COLO829 (cell line): Measurements from ENCODE around the gene PRDX3.
A peak's percentile ranks its signal among the peaks of the same experiment; 100 is the strongest.

Experiments
- DNase-seq: peaks from one replicate; pipeline ENCODE4 v3.0.0; 2012; ENCODE audit warnings: low spot score

PRDX3 gene

GRCh38 chr10:119178372-119179119 lies at the start of gene PRDX3:
Gene PRDX3, minus strand, starts transcription at chr10:119178812. Its CDS starts 22 bp downstream, at chr10:119178790.
- DNase-seq = peak; percentile 54

- DNase-seq = no peak
Observed at GRCh38 chr10:119227825-119228224, 49.2 kb upstream of the PRDX3 start.

- DNase-seq = no peak
Observed at GRCh38 chr10:119225083-119225658, 46.6 kb upstream of the PRDX3 start.

GRCh38 chr10:119222966-119223386 lies 44.4 kb upstream of the PRDX3 start:
- no peak for DNase-seq

GRCh38 chr10:119222537-119222936 lies 43.9 kb upstream of the PRDX3 start:
- DNase-seq = no peak

- no peak for DNase-seq
Observed at GRCh38 chr10:119221666-119222065, 43.1 kb upstream of the PRDX3 start.

- no peak for DNase-seq
Observed at GRCh38 chr10:119221201-119221600, 42.6 kb upstream of the PRDX3 start.

GRCh38 chr10:119219871-119220270 lies 41.3 kb upstream of the PRDX3 start:
- no peak for DNase-seq

- DNase-seq = no peak
Observed at GRCh38 chr10:119217991-119218490, 39.4 kb upstream of the PRDX3 start.

GRCh38 chr10:119217401-119217800 lies 38.8 kb upstream of the PRDX3 start:
- no peak for DNase-seq

- DNase-seq = no peak
Observed at GRCh38 chr10:119216127-119216526, 37.5 kb upstream of the PRDX3 start.

GRCh38 chr10:119215371-119215770 lies 36.8 kb upstream of the PRDX3 start:
- DNase-seq = no peak

GRCh38 chr10:119211625-119212441 lies 33.2 kb upstream of the PRDX3 start:
- DNase-seq = no peak

GRCh38 chr10:119211176-119211575 lies 32.6 kb upstream of the PRDX3 start:
- no peak for DNase-seq

- no peak for DNase-seq
Observed at GRCh38 chr10:119210633-119211032, 32.0 kb upstream of the PRDX3 start.

GRCh38 chr10:119209736-119210355 lies 31.2 kb upstream of the PRDX3 start:
- DNase-seq = no peak

- DNase-seq = no peak
Observed at GRCh38 chr10:119209035-119209735, 30.6 kb upstream of the PRDX3 start.

GRCh38 chr10:119208553-119208940 lies 29.9 kb upstream of the PRDX3 start:
- DNase-seq = no peak

- no peak for DNase-seq
Observed at GRCh38 chr10:119207713-119208552, 29.3 kb upstream of the PRDX3 start.

- DNase-seq = peak; percentile 86
Observed at GRCh38 chr10:119207366-119207666, 28.7 kb upstream of the PRDX3 start, which contains the start of gene GRK5. Gene GRK5, plus strand, starts transcription at chr10:119207571. Its CDS starts 347 bp downstream, at chr10:119207918.
